H9 (cell line): Measurements from ENCODE around the gene ZDHHC19. TPM values are rescaled to one million over a fixed set of nuclear protein-coding genes. Genes with fewer than 3 reads are reported as not detected.

Source experiments
- DNase-seq: peaks from one replicate; pipeline ENCODE4 v3.0.0-alpha.2; 2017
- H2AFZ ChIP-seq: one replicate; pipeline ENCODE4 v1.6.1; 2013; ENCODE audit warnings: mild to moderate bottlenecking, low read length, control low read depth, moderate library complexity
- H2AK5ac ChIP-seq: 2 replicates; pipeline ENCODE4 v1.6.1; 2013; ENCODE audit warnings: low read length, control low read depth, mixed read lengths; ENCODE audit not compliant: insufficient read length
- H2BK120ac ChIP-seq: one replicate; pipeline ENCODE4 v1.6.1; 2013; ENCODE audit warnings: low read depth, mild to moderate bottlenecking, low read length, control low read depth, inconsistent platforms; ENCODE audit not compliant: poor library complexity, severe bottlenecking
- H2BK12ac ChIP-seq: 2 replicates; pipeline ENCODE4 v1.6.1; 2013; ENCODE audit warnings: low read length, control low read depth, mixed read lengths, low read depth; ENCODE audit not compliant: insufficient read length
- H2BK15ac ChIP-seq: 2 replicates; pipeline ENCODE4 v1.6.1; 2013; ENCODE audit warnings: low read depth, low read length, control low read depth
- H2BK20ac ChIP-seq: one replicate; pipeline ENCODE4 v1.6.1; 2013; ENCODE audit warnings: low read depth, mild to moderate bottlenecking, low read length, control low read depth, inconsistent platforms; ENCODE audit not compliant: poor library complexity, severe bottlenecking
- H2BK5ac ChIP-seq: 2 replicates; pipeline ENCODE4 v1.6.1; 2013; ENCODE audit warnings: low read length, control low read depth, mixed read lengths; ENCODE audit not compliant: insufficient read length
- H3K14ac ChIP-seq: 2 replicates; pipeline ENCODE4 v1.6.1; 2013; ENCODE audit warnings: low read length, control low read depth; ENCODE audit not compliant: insufficient read depth
- H3K18ac ChIP-seq: 2 replicates; pipeline ENCODE4 v1.6.1; 2013; ENCODE audit warnings: low read depth, mild to moderate bottlenecking, mixed read lengths, low read length, control low read depth; ENCODE audit not compliant: insufficient read length
- H3K23ac ChIP-seq: 2 replicates; pipeline ENCODE4 v1.6.1; 2013; ENCODE audit warnings: low read length, control low read depth, mixed read lengths, low read depth; ENCODE audit not compliant: insufficient read length
- H3K23me2 ChIP-seq: 2 replicates; pipeline ENCODE4 v1.6.1; 2013; ENCODE audit warnings: low read depth, mild to moderate bottlenecking, mixed read lengths, low read length, control low read depth; ENCODE audit not compliant: insufficient read length, poor library complexity, severe bottlenecking
- H3K27ac ChIP-seq: 2 replicates; pipeline ENCODE4 v1.5.1; 2013; ENCODE audit warnings: low read length, control low read depth, mixed read lengths, low read depth; ENCODE audit not compliant: insufficient read length
- H3K27me3 ChIP-seq: 2 replicates; pipeline ENCODE4 v1.6.1; 2013; ENCODE audit warnings: low read length, control low read depth, inconsistent platforms; ENCODE audit not compliant: insufficient read depth
- H3K4ac ChIP-seq: 2 replicates; pipeline ENCODE4 v1.6.1; 2013; ENCODE audit warnings: low read depth, mild to moderate bottlenecking, control low read depth, inconsistent platforms, low read length, moderate library complexity
- H3K4me1 ChIP-seq: 2 replicates; pipeline ENCODE4 v1.6.1; 2013; ENCODE audit warnings: low read length, control low read depth, inconsistent platforms; ENCODE audit not compliant: insufficient read depth
- H3K4me2 ChIP-seq: 2 replicates; pipeline ENCODE4 v1.6.1; 2013; ENCODE audit warnings: low read length, control low read depth, mixed read lengths; ENCODE audit not compliant: insufficient read length, insufficient read depth
- H3K56ac ChIP-seq: 2 replicates; pipeline ENCODE4 v1.6.1; 2013; ENCODE audit warnings: low read depth, mild to moderate bottlenecking, mixed read lengths, low read length, control low read depth; ENCODE audit not compliant: insufficient read length
- H3K79me1 ChIP-seq: 2 replicates; pipeline ENCODE4 v1.6.1; 2013; ENCODE audit warnings: low read depth, mild to moderate bottlenecking, moderate library complexity, low read length, control low read depth, inconsistent platforms; ENCODE audit not compliant: insufficient read depth, poor library complexity, severe bottlenecking
- H3K79me2 ChIP-seq: 2 replicates; pipeline ENCODE4 v1.6.1; 2013; ENCODE audit warnings: low read length, control low read depth, inconsistent platforms; ENCODE audit not compliant: insufficient read depth
- H3K9ac ChIP-seq: 2 replicates; pipeline ENCODE4 v1.6.1; 2013; ENCODE audit warnings: low read length, control low read depth, mixed read lengths; ENCODE audit not compliant: insufficient read length; ENCODE audit errors: extremely low read depth
- H3K9me3 ChIP-seq: one replicate; pipeline ENCODE4 v1.6.1; 2013; ENCODE audit warnings: low read depth, low read length, inconsistent platforms; ENCODE audit not compliant: control insufficient read depth
- H3T11ph ChIP-seq: one replicate; pipeline ENCODE4 v1.6.1; 2013; ENCODE audit warnings: mild to moderate bottlenecking, low read length, control low read depth, inconsistent platforms
- H4K20me1 ChIP-seq: one replicate; pipeline ENCODE4 v1.6.1; 2013; ENCODE audit not compliant: control insufficient read depth, insufficient read length, insufficient read depth
- H4K5ac ChIP-seq: 2 replicates; pipeline ENCODE4 v1.6.1; 2013; ENCODE audit warnings: low read depth, mild to moderate bottlenecking, mixed read lengths, low read length, control low read depth; ENCODE audit not compliant: insufficient read length
- H4K8ac ChIP-seq: replicated peaks from 2 replicates; pipeline ENCODE4 v1.6.1; 2013; ENCODE audit warnings: low read length, control low read depth, mixed read lengths, low read depth; ENCODE audit not compliant: insufficient read length
- H4K91ac ChIP-seq: 2 replicates; pipeline ENCODE4 v1.6.1; 2013; ENCODE audit warnings: low read depth, mild to moderate bottlenecking, moderate library complexity, mixed read lengths, low read length, control low read depth; ENCODE audit not compliant: insufficient read length
- H3K27ac Mint-ChIP-seq, 3 experiments: 2 replicates in 2 of 3; 3 replicates in 1 of 3; pipeline ENCODE4 v1.8.0; 2020 to 2021; ENCODE audit warnings: mixed read lengths in 3 of 3, mild to moderate bottlenecking in 1 of 3, moderate library complexity in 1 of 3
- H3K27me3 Mint-ChIP-seq: 2 replicates; pipeline ENCODE4 v1.8.0; 2021; ENCODE audit warnings: low read depth, mild to moderate bottlenecking, moderate library complexity, mixed read lengths
- H3K36me3 Mint-ChIP-seq, 3 experiments: 2 replicates in 2 of 3; 3 replicates in 1 of 3; pipeline ENCODE4 v1.8.0; 2020 to 2021; ENCODE audit warnings: low read depth in 3 of 3, mixed read lengths in 3 of 3; ENCODE audit not compliant: insufficient read depth in 1 of 3
- H3K4me1 Mint-ChIP-seq, 2 experiments: 2 replicates each; pipeline ENCODE4 v1.8.0; 2020; ENCODE audit warnings: mixed read lengths in 2 of 2
- H3K4me3 Mint-ChIP-seq, 2 experiments: 2 replicates in 1 of 2; 3 replicates in 1 of 2; pipeline ENCODE4 v1.8.0; 2020 to 2021; ENCODE audit warnings: mild to moderate bottlenecking in 2 of 2, mixed read lengths in 2 of 2, moderate library complexity in 1 of 2
- H3K9me3 Mint-ChIP-seq, 2 experiments: 2 replicates in 1 of 2; 3 replicates in 1 of 2; pipeline ENCODE4 v1.8.0; 2020; ENCODE audit warnings: mild to moderate bottlenecking in 2 of 2, mixed read lengths in 2 of 2, moderate library complexity in 1 of 2
- CTCF ChIP-seq: fragments of 200-600 bp; sonication (generic); conservative IDR thresholded peaks from 3 replicates; pipeline ENCODE4 v1.8.0; 2021; ENCODE audit warnings: antibody characterized with exemption, mild to moderate bottlenecking
- WGBS: extraction: QIAGEN DNeasy Blood & Tissue Kit; methylation state at CpG from one replicate; pipeline ENCODE4 v1.1.7; 2013; ENCODE audit warnings: missing lambda C conversion rate, low lambda C conversion rate, mixed read lengths; ENCODE audit not compliant: insufficient read length; ENCODE audit errors: extremely low coverage; 5-methylcytosine and 5-hydroxymethylcytosine counted together
- total RNA-seq: library from RNA; stranded (reverse); gene quantifications from 2 replicates; pipeline ENCODE4 v1.2.1, GENCODE V29; 2021

The ZDHHC19 gene
- total RNA-seq, 1 experiment from 2014 or later = 2.2 TPM

DNA sequence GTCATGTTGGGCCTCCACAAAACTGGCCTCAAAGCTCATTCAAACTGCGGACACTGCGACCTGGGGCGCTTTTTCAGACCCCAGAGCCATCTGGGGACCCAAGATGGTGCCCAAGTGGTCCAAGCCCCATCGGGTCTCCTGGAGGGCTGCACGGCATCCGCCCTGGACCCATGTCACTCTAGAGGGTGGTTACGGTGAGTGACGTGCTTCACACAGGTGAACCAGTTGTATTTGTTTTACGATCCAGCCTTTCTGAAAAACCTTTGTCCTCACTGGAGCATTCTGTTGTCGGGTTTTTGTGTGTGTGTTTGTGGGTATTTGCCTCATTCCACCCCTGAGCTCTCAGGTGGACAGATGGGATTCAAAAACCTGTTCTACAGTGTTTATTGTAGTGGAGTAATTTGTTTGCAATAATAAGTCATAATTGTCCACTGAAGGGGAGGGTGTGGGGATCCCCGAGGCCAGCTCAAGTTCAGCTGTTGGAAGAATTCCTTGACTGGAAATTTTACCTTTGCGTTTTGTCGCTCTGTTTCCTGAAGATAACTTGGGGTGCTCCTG, 7.0 kb upstream of the ZDHHC19 start:
- no peak overlapping the region for H3K4me3 Mint-ChIP-seq
- Histone ChIP-seq H2AK5ac (no peak overlapping the region), H3K9me3 (no peaks in the 10 kb centered on the region), H3K79me1 (no peaks in the 10 kb centered on the region), H3K79me2 (no peaks in the 10 kb centered on the region), H4K8ac (no peak overlapping the region), H3K4me1 (0 out of 2 replicates have a peak, but pooled peaks cover 2% of the 10 kb centered on the region), H2BK12ac (no peak overlapping the region), H3K4me2 (no peak overlapping the region), H3K23ac (no peak overlapping the region), H3K56ac (no peak overlapping the region), H4K5ac (no peak overlapping the region), H3T11ph (no peak overlapping the region), H2AFZ (no peak overlapping the region), H3K27ac (no peak overlapping the region), H3K4ac (no peak overlapping the region), H2BK120ac (no peak overlapping the region), H2BK20ac (no peak overlapping the region), H3K14ac (no peak overlapping the region; the same call in 1 of the 2 replicates), H3K23me2 (no peaks in the 10 kb centered on the region), H4K20me1 (no peaks in the 10 kb centered on the region), H3K27me3 (no peaks in the 10 kb centered on the region), H3K18ac (no peak overlapping the region), H4K91ac (no peak overlapping the region), H2BK5ac (no peak overlapping the region), H2BK15ac (no peak overlapping the region), H3K9ac (no peak overlapping the region)
- no peak for DNase-seq
- peaks cover 1% of the 10 kb centered on the region for H3K27me3 Mint-ChIP-seq
- H3K36me3 Mint-ChIP-seq = peaks cover 0 to 2% (median 0%) of the 10 kb centered on the region in 3 experiments; a peak in 3 of 7 replicates
- TF ChIP-seq CTCF = no peak
- no peak overlapping the region for H3K27ac Mint-ChIP-seq
- WGBS = no CpG with 5 or more reads among the region's 13 CpGs
- peaks cover 33 to 36% of the 10 kb centered on the region in 2 experiments for H3K4me1 Mint-ChIP-seq
- H3K9me3 Mint-ChIP-seq = no peaks in the 10 kb centered on the region
